Mucosa of gallbladder (tissue), 1 donor: ENCODE data around the gene CCNG2. TPM values are rescaled to one million over a fixed set of nuclear protein-coding genes. Genes with fewer than 3 reads are reported as not detected.

ENCODE experiments used
- DNase-seq: peaks from one replicate; pipeline ENCODE4 v3.0.0-alpha.2; 2020; ENCODE audit warnings: low spot score
- total RNA-seq: library from RNA; stranded (reverse); gene quantifications from one replicate; pipeline ENCODE4 v1.2.1, GENCODE V29; 2021
- donor health status: DM: no; HTN: no; CAD: no.

The CCNG2 gene
- total RNA-seq, 1 donor from 2014 or later: 55.3 TPM

DNA sequence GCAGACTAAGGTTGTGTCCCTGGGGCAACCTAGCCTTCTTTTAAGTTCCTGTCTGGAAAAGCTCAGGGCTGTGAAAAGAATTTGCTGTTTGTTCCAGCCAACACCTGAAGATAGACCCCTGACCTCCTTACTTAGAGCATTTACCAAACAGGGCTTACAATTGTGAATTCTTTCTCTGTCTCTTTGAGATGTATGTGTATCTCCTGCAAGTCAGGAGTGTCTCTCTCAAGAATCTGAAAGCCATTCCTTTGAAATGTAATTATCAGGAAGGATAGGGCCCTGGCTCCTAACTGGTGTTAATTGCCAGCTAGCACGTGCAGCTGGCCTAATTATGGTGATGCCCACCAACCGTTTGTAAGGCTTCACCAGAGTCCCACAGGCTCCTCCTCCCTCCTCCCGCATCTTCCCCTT is 18.2 kb downstream of the CCNG2 start:
- DNase-seq: no peak

DNA sequence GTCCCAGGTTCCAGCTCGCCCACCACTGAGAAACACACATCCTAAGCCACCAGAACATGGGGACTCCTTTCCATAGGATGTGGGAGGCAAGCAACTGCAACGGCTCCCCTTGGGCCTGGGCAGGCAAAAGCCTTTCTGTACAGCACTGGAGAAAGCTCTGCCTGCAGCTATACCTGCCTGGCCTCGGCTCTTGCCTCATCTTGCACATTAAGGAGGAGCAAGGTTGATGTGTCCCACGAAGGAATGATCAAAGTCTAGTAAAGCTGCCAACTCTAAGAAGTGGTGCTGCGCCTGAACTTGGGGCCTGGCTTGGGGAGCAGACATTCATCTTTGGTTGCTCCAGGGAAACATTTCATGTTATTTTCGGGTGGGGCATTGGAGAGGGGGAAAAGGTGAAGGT is 19.6 kb downstream of the CCNG2 start:
- DNase-seq: no peak

DNA sequence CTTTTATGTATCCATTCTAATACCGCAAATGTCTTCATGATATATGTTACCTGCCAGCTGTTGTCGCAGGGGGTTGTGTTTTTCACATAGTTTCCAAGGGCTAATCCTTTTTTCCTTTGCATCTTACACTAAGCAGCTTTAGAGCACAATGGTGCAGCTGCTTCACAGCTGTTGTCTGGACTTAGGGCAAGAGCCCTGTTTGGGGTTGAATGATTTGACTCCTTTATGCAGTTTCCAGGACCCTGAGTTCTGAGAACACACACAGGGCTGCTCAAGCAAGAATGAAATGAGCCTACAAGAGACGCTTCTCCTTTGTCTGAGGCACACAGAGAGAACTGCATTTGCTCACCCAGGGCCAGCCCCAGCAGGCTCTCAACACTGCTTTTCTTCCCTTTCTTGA is 20.2 kb downstream of the CCNG2 start:
- DNase-seq: no peak

DNA sequence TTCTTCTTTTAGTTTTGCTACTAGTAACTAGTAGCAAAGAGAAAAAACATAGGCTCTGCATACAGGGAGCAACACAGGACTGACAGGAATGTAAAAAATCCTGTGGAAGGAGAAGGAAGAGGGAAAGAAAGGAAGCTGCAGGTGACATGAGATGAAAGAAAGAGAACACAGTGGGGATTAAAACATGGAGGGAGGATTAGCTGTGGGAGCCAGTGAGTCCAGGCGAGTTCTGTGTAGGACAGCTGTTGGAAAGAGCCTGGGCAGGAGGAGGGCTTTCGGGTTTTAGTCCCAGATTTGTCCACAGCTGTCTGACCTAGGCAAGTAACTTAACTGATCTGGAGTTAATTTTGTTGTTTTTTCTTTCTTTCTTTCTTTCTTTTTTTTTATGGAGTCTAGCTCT is 21.6 kb downstream of the CCNG2 start:
- DNase-seq: no peak

DNA sequence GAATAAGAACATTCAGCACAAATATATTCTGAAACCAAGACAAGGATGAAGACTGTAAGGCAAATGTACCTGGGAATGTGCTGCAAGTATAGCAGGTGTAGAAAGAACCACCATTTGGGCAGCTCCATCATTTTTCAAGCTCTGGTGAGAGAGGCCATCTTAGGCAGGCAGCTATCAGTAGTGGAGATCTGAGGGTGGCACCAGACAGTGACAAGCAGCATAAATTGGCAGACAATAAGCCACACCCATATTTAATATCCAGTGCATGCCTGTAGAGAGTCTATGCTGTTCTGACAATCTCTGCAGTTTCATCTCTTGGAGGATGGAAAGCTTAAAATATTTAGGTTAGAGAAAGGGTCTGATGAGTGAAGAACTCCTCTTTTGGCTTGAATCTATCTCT is 22.5 kb downstream of the CCNG2 start:
- no peak for DNase-seq

DNA sequence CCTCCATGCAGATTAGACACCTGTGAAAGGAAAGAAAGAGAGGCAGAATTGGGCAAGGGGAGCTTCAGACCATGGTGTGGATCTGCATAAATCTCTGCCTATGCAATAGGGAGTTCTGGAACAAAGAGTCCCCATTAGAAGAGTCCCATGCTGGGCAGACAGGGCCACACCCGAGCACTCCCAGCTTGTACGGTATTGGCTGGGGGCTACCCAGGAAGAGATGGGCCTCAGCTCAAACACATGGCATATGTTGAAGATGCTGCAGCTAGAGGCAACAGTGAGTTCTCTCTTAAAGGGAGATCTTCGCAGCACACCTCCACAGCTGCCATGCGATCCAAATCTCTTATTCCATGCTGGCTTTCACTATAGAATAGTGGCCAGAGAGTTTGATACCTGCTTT is 24.7 kb downstream of the CCNG2 start:
- DNase-seq: no peak

DNA sequence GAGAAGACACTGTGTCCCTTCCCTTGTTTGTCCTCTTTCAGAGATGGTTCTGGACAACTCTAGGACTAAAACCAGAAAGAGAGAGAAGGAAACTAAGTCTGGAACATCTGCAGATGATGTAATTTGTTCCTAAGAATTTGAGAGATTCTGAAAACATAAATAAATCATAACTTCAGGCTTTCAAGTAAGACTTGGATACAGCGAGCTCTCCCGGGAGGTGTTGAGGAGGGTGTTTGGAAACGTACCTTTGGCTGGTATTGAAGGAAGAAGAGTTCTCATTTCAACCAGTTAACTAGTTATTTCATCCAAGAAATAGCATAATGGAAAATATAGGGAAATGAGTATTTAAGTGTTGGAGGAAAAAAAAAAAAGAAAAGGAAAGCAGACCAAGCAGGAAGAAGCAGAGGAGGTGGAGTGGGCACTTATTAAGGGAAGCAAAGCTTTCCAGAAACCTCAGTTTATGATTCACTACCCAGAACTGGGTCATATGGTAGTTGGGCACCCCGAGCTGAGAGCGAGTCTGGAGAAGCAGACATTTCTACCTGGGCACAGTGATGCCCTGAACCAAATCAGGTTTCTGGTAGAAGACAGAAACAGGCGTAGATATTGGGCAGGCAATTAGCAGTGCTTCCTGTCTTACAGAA is 26.9 kb downstream of the CCNG2 start:
- no peak for DNase-seq

DNA sequence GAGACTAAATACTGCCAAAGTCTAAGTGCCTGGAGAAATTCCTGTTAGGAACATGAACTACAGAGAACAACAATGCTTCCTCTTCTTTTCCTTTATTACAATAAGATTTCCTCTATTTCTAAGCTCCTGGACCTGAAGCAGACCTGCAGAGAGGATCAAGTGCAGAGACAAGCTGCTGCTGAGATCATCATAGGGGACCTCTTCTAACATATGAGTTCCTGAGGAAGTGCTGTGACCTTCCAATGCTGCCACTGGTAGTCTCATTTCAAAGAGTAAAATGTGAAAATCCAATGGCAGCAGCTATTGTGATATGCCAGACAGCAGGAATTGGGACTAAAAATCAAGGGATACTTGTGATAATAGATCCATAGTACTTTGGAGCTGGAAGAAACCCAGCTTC is 28.0 kb downstream of the CCNG2 start:
- no peak for DNase-seq

DNA sequence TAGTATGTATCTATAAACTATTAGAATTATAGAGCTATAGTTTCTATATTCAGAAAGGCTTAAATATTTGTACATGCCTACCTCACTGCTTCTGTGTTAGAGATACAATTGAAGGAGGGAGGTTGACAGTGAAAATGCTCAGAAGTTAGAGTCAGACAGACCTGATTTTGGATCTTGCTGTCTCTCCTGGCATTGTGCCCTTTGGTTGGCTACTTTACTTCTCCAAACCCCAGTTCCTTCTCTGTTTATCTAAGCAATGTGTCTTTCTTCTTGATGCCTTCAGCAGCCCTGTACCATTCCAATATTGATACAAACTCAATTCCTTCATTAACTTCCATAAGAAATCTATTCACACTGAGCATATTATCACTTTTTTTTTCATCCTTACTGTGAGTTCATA is 28.7 kb downstream of the CCNG2 start:
- DNase-seq: no peak

DNA sequence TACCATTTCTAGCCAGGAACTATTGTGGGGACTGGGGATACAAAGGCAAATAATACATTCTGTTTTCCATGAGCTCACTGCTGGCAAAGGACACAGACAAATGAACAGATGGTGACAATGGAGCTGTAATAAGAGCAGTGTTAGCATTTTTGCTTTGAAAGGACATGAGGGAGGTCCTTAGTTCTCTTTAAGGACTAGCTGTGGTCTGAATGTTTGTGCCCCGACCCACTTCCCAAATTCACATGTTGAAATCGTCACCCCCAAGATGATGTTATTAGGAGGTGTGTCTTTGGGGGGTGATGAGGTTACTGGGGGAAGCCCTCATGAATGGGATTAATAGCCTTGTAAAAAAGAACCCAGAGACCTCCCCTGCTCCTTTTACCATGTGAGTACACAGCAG is 30.3 kb downstream of the CCNG2 start:
- no peak for DNase-seq

DNA sequence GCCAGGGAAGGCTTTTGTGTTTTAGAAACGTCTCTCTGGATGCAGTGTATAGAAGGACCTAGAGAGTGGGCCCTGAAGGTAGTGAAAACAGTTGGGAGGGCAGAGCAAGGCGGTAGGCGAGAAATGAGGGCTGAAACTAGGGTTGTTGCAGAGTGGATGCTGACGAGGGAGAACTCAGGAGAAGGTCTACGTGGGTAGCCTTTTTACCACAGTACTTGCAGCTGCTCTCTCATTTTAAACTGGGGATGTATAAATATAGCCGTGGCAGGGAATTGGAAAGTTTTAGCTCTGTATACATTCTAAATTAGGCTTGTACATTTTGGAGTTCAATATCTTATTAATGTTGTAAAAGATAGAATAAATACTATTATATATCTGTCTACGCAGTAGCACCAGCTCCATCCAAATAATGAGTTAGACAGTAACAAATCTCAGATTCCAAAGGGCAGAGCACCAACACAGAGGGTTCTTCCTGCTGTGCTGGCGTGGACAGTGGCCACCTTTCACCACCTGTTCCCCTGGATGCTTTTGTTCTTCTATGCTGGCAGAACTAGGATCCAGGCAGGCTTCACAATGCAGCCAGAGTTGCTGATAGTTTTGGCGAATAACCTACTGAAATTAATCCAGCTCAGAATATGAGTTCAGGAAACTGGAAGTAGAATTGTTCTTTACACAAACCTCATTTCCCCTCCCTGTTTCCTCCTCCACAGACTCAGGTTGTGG is 31.7 kb downstream of the CCNG2 start:
- DNase-seq: no peak

DNA sequence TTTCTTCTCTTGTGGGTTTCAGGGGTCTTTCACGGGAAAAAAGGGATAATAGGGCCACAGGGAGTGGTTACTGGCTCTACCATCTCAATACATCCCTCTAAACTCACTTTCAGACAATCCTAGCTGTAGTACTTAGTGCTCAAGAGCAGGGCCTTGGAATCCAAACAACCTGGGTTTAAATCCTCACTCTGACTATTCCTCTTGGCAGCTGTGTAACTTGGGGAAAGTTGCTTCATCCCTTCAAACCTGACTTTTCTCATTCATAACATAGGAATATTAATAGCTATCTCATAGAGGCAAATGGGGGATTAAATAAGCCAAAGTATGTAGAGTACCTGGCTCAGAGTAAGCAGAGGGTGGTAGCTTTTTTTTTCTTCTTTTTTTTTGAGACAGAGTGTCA is 32.4 kb downstream of the CCNG2 start:
- no peak for DNase-seq

DNA sequence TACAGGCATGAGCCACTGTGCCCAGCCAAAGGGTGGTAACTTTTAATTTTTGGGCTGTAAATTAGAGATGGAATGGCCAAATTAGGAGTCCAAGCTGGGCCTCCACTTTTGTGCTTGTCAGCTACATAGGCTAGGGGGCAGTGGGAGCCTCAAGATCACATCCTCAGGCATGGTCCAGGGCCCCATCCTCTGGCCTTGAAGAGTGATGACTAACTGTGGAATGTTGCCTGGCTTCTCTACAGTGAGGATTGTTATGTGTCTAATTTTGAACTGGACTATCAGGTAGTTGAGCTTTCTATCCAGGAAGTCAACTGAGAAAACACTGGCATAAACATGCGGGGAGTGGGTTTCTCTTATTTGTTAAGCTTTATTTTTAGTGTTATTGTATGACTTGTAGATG is 33.0 kb downstream of the CCNG2 start:
- DNase-seq: no peak

DNA sequence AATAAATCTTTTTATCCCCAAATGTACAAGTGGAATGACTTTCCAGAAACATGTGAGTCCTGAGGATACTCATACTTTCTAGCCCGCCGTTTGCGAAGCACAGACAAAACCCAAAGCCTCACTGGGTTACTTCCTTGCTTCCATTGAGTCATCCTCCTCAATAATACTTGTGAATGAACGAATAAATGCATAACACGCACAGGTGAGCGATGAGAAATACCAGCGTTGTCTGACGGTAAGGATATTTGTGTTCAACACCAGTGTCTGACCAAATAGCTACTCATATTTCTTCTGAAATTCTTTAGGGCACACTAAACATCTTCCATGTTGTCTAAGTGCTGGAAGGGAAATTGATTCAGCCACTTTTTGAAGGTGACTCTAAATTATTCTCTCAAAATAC is 36.0 kb downstream of the CCNG2 start:
- DNase-seq: no peak

DNA sequence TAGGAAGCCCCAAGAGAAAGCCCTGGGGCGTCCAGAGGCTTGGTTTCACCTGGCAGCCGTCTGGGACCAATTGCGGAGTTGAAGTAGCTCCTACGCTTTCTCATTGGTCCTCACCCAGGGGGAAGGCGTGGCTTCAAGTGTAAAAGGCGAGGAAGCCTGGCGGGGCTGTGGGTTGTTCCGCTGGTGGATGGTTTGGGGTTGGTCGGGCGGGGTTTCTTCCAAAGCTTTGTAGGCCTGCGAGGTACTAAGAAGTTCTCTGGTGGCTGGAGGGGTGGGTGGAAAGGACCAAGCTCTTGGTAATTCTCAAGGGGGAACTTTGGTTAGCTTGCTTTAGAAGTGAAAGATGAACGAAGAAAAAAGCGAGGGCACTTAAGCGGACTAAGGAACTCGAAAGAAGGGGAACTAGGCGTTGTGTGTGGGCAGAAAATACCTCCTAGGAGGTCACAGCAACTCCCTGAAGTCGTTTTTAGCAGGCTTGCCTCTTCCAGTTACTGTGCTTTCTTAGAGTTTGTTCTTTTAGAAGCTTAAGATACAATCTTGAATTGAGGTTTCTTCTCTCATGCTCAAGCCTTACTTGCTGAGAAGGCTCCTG is 36.6 kb downstream of the CCNG2 start:
- peak; percentile 39 for DNase-seq

DNA sequence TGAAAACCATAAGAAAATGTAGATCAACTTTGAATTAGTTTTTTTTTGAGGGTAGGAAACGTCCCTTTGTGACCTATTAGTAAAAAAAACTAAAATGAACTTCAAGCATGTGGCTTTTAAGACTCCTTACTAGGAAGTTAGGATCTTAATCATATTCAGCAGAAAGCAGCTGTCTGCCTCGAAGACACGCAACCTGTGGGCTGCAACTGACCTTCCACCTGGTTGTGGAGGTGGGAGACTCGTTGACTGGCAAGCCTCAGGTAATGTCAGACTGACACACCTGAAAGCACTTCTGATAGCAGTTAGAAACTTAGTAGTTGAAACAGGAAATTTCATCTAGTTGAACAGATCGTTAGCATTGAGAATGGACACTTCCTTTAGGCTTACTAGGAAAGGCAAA is 37.4 kb downstream of the CCNG2 start:
- no peak for DNase-seq

DNA sequence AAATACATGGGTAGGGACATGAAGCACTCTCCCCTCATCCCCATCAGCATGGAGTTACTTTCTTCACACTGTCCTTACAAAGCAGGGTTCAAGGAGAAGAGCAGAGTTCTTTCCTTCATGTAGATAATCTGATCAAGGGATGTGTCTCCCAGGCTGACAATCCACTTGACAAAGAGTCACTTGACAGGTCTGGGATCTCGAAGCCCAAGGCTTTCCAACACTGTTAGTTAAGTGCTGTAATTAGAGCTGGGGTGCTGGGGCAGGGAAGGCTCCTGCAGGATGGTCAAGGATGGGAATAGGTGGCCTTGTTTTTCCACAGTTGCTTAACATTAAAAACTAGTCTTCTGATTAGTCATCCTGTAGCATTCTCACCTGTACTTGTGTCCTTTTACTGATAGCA is 38.0 kb downstream of the CCNG2 start:
- DNase-seq: no peak

DNA sequence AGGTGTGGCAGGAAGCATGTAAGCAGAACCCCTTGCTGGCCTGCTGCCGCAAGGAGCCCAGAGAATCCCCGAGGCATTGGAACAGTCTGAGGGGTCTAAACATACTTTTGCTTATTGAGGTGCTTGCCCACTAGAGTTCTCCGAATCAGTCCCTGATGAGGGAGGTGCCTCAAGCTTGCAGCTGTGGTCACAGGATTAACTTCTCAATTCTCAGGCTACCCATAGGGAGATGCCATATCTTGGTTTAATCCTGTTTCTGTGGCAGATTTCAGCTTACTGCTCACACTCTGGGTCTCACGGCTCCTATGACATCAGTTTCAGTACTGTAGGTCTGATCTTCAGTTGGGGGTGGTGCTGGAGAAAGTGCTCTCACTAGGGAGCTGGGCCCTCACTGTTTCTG is 39.9 kb downstream of the CCNG2 start:
- no peak for DNase-seq

DNA sequence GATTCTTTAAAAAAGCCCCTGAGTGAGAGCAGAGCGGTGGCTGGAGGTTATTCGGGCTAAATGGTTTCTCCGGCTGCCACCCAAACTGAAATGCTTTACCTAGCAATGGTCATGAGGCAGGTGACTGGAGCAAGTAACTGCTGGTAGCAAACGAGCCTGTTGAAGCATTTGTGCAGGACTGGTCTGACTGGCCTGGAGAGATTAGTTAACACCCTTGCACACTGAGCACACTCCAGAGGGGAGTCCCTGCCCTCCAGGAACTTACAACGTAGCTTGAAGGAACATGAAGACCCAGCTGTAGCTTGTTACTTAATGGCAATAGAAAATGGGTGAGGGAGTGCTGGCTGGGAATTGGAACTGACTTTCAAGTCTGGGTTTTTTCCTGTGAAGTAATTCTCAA is 40.4 kb downstream of the CCNG2 start:
- DNase-seq: no peak

DNA sequence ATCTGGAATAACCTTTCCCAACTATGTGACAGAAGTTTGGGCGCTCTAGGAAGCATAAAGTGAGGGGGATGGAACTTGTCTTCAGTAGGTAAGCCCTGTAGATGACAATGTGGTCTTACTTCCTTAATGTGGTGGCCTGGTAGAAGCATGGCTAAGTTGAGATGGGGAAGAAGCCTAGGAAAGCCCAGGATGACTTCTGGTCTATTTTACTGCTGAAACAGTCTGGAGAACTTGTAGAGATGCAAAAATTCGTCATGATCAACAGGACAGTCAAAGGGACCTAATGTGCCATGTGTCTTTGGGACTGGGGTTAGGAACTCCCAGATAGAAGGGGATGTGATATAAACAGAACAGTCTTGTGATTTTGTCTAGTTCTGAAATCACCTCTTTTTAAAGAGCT is 40.8 kb downstream of the CCNG2 start:
- DNase-seq: no peak

DNA sequence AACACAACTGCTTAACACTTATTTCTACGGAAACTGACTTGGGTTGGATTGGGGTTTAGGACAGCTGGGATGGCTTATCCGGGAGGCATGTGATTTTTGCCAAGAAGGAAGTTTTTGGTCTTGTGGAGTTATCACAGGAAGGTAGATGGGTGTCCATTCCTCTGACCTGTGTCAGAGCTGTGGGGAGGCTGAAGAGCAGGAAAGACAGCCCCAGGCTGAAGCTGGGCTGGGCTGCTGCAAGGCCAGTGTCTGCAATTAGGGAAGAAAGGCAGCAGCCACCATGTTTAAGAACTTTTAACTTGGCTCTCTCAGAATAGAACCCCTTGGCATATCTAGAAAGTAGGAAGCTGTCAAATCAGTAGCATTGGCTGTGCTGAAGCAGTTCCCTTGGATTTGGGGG is 42.3 kb downstream of the CCNG2 start:
- no peak for DNase-seq

DNA sequence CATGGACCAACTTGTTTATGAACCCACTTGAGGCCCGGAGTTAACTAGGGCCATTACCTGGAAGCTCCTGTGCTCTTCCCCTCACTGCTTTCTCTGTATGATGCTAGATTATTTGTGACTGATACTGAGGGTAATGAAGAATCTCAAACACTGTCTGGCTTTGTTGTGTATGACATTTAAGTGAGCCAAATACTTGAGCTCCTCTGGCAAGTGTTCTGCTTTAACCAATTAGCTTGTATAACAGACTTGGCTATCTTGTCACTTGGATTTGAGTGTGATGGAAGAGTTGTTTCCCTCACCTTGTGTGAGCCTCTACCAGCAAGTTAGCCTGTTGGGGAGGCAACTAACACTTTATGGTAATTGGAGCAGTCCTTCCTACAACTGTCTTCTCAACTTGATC is 42.7 kb downstream of the CCNG2 start:
- DNase-seq: no peak

DNA sequence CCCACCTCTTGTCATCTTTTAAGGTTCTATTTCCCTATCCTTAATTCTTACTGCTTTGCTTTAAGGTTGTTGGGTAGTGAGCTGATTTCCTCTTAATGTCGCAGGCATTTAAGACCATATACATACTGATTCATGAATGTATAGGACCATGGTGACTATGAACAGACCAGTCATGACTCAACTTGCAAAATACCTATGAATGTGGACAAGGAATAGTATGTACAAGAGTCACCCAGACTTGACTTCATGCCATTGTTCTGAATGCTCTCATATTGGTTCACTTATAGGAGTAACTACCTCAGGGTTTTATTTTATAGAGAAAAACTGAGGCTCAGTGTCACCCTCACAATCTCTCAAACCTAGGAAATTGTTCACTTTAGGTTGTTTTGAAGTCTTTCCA is 44.3 kb downstream of the CCNG2 start:
- DNase-seq: no peak

DNA sequence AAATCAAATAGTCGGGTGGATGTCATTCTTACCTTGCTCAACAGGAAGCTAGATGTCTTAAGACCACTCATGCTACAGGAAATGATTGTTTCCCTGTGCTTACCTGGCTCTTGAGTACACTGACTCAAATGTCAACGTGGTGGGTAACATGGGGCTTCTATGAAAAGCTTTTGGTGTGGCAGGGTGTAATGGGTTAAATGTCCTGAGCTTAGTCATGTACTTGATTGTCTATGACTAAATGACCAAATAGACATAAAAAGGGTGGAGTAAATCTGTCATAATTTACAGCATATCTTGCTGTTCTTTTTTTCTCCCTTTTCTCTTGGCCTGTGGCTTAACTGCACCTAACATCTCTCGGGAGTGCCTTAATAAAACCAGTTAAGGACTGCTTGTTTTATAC is 44.9 kb downstream of the CCNG2 start:
- DNase-seq: no peak
